HTERT RPE-1 (cell line): ENCODE measurements around the gene EIF4E3.

Source experiments
- in situ Hi-C: fragments of 300-500 bp; cut with MboI; formaldehyde crosslinking; loops from 4 replicates; pipeline ENCODE4 v1.14.3; 2020; ENCODE audit warnings: low sequenced_read_pairs

The EIF4E3 gene

DNA sequence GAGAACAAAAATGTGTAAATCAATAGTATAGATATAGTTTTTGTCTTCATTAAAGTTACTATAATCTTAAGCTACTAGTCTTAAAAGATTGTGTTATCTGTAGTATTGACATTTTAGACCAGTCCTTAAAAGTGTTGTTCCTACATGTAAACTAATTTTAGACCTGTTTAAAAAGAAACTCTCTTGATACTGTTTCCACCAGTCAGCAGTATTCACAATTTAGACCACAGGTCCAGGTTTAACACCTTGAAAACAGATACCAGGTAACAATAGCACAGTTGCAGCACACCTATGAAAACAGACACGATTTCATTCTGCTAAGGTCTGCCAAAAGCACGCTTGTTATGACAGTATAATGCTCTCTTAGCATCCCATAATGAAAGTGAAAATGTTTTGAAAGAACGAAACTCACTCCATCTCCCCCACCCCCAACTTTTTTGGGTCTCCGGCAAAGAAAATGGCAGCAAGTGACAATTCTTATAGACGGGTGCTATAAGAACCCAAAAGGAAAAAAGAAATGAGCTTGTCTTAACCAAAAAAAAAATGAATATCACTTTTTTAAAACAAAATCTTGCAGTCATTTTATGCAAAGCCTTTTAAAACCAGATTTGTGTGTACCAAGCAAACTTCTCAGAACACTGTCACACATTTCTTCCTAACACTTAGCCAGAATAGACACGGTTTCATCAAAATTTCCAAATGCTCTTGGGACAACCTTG lies 1.6 kb downstream of the EIF4E3 start:
- in situ Hi-C loops, result no loop called here

DNA sequence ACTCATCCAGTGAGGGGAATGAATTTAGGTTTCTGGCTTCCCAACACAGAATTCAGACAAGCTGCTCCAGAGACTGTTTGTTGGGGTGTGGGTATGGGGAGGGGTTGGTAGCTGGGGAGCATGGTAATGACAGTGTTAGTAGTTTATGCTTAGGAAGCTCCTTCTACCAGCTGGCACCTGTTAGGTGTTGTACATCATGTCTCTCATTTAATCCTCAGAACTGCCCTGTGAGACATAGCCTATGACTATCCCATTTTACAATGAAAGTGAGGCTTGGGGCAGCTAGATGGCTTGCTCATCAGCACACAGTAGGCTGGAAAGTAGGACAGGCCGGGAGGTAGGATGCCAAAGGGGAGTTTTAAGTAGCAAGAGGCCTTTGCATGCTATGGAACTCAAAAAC lies 2.5 kb downstream of the EIF4E3 start:
- in situ Hi-C loops, result no loop called here

DNA sequence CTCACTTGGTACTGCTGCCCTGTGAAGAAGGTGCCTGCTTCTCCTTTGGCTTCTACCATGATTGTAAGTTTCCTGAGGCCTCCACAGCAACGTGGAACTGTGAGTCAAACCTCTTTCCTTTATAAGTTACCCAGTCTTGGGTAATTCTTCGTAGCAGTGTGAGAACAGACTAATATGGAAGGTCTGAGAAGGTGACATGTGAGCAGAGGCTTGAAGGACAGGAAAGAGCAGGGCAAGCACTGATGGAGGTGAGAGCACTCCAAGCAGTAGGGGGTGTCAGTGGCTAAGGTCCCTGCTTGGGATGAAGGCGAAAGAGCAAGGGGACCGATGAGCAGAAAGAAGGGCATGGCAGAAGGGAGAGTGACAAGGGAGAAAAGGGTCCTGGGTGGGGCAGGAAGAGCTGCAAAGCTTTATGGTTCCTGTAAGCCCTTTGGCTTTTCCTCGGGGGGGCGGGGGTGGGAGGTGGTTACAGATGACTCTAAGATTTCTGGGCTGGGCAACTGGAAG lies 3.5 kb downstream of the EIF4E3 start:
- in situ Hi-C loops, result no loop called here

DNA sequence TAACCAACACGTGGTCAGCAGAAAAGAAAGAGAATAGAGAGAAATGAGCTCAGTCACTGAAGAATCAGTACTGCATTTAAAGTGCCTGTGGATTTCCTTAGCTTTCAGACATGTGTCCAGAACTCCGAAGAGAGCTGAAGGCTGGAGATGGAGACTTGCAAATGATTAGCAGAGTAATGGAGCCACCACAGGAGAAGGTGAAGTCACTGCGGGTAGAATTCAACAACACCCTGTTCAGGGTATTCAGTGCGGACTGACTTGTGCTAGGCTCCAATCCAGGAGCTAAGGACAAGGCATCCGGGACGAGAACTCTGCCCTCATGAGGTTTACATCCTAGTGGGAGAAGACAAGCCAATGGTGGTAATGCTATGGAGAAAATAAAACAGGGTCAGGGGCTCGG lies 4.2 kb downstream of the EIF4E3 start:
- in situ Hi-C loops, result no loop called here

DNA sequence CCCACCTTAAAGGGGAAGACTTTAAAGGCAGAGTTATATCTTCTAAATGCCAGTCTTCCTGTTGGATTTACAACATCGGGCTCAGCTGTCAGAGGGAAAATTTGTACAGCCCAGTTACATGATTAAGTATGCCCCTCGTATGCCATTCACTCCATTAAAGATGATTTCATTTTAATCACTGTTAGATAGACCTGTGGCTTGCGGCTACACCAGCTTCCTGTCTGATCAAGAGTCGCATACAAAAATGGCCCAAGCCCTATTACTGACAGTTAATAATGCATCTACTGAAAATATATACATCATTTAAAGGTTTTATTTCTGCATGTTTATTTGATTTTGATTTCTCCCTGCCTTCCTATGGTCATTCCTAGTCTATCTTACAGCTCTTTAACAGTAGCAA lies 7.1 kb downstream of the EIF4E3 start:
- in situ Hi-C loops, result no loop called here

DNA sequence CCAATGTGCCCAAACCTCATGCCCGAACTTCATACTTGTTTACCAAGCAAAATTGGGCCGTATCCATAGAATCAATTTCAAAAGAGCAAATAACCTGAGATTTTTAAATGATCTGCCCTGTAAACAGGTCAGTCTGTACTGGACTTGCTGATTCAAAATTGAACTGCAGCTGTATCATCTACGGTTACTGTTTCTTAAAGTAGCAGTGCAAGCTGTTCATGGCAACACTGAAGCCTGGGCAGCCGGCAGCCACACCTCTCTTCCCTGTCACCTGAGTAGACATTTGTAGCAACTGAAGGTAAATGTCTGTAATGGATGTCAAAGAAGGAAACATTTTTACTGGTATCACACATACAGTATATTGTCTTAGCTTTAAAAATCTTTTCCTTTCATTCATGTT lies 10.6 kb downstream of the EIF4E3 start:
- in situ Hi-C loops, result no loop called here

DNA sequence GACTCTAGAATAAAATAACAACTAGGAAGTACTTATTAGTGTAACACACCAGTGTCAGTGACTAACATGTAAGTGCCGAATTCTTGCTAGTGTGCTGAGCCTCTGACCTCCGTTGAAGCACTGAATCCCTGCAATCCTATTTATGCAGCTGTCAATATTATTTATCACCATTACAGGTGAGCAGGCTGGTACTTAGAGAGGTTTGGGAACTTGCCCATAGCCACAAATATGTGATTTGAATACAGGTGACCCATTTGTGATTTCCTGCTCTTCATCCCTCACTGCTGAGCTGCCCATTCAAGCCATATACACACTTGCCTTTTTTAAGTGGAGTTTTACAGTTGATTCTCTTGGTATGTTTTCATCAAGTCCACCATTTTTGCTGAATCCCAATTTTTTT lies 12.2 kb downstream of the EIF4E3 start:
- in situ Hi-C loops, result no loop called here

DNA sequence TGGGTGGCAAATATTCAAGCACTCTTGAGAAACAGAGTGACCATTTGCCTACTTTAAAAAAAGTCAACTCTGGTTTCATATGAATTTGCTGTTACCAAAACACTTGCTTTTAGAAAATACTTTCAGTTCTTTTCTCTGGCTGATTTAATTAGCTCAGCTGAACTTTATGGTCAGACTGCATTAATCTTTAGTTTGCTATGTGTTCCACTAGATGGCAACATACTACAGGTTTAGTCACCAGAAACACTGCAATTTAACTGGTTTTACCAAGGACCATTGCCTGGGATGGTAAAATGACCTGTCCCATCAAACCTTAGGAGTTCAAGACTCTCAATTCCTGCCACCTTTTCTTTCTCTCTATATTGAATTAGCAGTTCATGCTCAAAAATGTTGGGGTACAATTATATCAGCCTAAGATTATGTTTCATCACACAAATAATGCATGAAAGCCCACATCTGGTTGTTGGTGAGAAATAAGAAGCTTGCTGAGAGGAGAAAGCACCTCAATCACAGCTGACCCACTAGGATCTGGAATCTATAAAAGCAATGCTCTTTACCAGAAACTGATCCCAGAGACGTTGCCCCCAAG lies 14.2 kb downstream of the EIF4E3 start:
- in situ Hi-C loops, result no loop called here

DNA sequence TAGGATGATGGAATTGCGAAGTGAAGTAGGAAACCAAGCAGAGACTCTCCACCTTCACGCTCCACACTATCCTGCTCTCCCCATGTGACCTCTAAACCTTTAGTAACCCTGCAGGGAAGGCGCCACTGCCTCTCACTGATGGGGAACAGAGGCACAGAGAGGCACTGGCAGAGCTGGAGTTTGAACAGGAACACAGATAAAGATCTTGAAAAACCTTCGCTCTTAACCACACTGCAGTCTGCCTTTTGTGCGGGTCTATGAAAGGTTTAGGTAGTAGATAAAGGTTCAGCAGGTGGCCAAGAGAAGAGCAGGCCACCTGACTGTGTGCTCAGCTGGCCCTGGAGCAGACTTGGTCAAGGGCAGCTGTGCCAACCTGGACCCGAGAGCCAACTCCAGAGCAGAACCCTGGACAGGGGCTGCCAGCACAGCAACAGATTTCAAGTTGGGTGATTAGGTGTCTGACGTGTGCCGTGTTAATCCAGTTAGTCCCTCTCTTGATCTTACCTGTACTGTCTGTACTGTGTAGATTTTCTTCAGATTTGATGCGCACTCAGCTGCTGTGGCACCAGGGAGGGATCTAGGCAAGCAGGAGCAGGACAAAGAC lies 15.2 kb downstream of the EIF4E3 start:
- in situ Hi-C loops, result no loop called here

DNA sequence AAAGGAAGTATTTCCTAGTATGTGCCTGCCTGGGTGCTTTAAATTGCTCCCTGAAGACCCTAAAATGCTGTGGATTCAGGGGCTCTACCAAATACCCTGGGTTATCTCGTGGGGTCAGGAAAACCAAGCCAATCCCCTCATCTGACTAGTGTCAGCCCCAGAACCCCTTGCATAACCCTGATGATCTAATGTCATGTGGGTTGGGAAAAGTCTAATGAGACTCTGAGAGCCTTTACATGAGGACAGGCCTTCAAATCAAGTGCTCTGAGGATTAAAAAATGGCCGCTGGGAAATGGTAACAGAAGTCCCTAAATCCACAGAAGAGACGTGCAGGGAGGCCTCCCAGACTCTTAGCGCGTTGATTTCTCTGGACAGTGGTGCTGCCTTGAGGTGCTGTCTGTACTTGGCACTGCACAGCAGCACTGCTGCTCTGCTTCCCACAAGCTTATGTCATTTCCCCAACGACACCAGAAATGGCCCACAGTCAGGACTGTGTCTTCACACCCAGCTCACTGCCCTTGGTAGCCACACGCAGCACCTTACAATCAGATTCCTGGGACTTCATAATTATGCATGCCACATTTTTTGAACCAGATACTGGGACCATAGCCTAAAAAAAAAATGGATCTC lies 16.6 kb downstream of the EIF4E3 start:
- in situ Hi-C loops, result no loop called here

DNA sequence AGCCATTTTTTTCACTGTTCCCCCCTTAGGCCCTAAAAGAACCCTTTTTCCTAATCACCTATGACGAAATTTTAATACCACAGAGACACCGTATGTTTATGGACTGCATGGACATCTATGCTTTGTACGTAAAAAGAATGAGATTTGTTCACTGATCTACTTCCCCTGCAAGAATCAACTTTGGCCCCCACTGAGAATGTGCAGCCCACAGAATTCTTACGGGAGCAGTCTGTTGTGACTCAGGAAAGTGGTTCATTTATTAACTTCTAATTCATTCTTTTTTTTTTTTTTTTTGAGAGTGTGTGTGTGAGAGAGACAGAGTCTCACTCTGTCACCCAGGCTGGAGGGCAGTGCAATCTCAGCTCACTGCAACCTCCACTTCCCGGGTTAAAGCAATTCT lies 17.6 kb downstream of the EIF4E3 start:
- in situ Hi-C loops, result no loop called here

DNA sequence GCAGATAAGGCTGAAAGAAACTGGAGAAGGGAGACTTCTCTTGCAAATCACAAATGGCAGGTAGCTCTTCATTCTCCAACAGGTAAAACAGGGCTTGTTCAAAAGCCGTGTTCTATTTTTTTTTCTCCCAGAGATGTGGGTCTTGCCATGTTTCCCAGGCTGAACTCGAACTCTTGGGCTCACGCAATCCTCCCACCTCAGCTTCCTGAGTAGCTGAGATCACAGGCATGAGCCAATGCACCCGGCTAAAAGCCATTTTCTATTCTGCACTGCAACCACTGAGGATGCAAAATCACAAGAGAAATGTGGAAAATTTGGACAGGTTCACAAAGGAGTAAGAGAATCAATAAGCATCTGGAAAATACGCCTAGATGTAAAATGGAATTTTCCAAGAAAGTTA lies 19.5 kb downstream of the EIF4E3 start:
- in situ Hi-C loops, result no loop called here

DNA sequence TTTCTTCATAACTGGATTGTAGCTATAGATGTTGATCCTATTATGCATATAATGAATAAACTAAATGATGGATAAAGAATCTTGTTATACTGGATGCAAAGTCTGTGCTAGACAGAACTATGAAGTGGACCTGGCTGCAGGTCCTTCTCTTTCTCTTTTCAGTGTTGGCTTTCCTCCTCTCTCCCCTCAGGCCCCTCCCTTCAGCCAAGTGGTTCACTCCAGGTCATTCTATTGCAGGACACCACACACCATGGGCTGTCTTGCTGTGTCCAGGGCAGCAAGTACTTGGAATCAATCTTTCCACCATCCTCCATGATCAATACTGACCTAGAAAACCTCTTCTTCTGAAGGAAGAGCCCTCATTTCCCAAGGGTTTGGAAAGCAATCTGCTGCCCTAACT lies 20.3 kb downstream of the EIF4E3 start:
- in situ Hi-C loops, result no loop called here

DNA sequence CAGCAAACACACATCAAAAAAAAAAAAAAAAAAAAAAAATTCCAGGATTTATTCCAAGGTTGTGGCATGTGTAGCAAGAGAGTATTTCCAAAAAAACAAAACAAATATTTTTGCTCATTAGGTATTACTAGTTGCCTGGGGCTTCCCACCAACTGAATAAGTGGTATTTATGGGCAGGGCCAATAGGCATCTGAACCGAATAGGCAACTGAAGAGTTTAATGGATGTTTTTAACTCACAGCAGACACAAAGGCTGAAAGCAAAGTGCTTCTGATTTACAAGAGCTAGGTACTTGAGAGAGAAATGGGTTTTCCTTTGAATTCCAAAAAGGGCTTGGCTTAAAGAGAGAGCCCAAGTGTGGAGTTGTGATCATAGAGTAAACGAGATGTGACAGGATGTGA lies 21.4 kb downstream of the EIF4E3 start:
- in situ Hi-C loops, result no loop called here

DNA sequence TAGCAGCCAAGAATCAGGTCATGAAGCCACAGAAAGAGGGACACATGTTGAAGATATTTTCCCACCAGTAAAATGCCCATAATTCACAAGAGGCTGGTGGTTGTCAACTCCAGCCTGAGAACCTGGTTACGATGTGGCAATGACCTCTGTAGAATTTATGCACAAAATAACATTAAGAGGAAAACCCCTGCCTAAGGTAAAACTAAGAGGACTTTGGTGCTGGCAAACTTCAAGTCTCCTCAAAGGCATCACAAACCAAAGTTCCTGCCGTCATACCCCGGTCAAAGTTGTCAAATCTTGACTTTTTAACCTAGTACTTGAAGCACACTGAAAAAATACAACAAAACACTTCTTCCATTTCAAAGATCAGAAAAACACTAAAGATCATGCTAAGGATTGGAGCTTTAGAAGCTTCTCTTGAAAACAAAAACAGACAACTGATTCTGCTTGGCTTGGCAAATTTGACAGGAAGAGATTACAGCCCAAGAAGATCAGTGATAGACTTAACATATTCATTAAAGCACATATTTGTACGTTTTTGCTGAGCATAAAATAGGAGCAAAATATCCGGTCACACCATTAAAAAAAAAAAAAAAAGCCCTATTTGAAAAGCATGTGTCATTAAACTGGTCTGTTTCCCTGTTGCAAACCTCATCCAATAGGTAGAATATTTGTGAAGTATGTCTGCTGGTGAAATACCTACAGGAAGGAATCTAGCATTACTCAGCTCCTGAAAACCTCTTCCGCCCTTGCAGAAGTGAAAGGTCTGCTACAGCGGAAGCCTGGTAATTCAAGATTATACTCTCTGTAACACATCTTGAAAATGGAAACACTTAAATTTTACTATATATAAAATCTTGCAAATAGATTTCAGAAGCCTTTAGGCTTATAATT lies 22.8 kb downstream of the EIF4E3 start:
- in situ Hi-C loops, result no loop called here

DNA sequence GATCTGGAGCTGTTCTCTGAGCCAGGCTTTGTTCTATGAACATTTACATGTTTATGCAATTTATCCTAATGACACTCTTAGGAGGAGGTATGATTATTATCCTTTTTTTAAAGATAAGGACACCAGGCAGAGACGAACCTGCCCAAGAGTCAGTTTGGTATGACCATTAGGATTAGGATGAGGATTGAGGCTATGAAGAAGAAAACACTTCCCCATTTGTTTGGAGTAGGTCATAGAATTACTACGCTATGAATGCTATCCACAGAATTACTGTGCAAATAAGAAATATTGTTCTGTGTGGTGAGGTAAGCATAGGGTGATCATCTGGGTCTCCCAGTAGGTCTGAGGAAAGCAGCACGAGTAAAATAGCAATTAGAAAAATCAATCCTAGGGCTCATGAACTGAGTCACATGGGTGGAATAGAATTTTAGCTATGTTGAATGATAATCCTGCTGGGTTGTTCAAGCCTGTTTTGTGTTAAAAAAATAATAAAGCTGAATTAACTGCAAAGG lies 23.9 kb downstream of the EIF4E3 start:
- in situ Hi-C loops, result no loop called here

DNA sequence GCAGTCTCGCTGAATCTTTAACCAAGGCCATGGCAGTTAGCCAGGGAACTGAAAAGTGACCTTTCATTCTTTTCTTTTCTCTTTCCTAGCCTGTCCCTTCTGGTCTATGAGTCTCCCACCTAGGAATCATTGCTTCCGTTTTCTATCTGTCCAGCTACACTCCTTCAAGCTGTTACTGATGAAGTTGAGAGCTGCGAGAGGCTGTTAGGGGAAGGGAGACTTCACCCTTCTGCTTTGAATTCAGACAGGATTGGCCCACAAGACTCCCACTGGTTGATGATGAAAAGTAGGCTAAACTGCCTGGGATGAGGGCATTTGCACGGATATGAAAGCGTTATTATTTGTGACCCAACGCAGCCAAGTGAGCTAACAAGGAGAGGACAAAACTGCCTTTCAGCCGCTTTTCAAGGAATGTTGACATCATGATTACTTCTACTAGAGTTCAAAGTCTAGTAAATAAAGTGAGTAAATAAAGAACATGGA lies 30.2 kb downstream of the EIF4E3 start:
- in situ Hi-C loops, result no loop called here

DNA sequence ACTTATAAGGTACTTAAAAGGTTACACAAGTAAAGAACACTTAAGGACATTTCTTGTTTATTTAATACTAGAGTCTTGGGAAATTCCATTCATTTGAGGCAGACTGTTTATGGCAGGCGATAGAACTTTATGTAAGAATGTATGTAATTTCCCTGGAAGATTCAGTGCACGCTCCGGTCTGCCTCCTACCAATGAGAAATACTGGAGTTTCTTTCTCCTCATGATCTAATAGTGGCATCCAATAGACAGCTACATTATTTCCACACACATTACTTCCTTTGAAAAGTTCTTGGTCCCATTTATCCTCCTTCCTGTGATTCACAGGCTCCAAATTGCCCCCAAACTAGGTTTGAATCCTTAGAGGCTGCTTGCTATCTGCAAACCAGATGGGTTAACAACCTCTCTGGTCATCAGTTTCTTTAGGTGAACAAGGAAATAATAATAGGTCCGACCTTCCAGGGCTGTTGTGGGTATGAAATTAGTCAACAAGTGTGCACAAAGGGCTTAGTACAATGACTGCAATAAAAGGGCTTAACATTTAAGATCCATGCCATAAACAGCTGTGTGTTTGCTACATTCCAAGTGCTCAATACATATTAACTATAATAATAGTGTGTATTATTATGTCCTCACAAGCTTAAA lies 30.7 kb downstream of the EIF4E3 start:
- in situ Hi-C loops, result no loop called here

DNA sequence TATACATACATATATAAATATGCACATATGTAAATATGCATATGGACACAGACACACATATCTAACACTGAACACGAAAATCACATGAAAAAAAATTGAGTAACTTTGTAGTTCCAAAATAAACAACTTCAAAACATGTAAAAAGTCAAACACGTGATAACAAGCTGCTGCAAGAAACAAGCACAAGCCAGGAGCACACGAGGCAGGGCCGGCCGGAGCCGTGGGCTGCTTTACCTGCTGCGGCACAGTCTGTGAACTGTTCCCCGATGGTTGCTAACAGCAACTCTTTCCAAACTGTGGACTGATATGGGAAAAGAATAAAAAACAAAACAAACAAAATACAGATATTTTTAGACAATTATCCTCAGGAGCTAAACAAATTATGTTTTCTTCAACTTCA lies 31.6 kb downstream of the EIF4E3 start:
- in situ Hi-C loops, result no loop called here

DNA sequence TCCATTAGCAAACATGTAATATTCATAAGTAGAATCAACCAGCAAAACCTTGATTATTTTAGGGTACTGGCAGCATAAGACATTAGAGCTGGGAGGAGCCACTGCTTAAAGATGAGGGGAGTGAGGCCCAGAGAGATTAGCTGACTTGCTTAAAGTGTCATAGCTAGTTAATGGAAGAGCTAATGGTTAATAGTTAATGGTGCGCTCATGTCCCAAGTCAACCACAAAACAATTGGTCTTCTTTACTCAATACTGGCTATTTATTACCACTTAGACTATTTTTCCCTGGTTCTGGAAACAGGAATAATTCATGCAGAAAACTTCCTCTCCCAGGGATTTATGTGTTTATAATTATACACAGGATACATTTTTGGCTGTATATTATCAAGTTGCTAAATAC lies 33.1 kb downstream of the EIF4E3 start:
- in situ Hi-C loops, result no loop called here
